ENCODE data around the gene MAMLD1. TPM values are rescaled to one million over a fixed set of nuclear protein-coding genes. Genes with fewer than 3 reads are reported as not detected.

MAMLD1 gene
- total and polyA plus RNA-seq, 4 donors, result 1.9 to 6.7 (median 2.8) TPM

DNA sequence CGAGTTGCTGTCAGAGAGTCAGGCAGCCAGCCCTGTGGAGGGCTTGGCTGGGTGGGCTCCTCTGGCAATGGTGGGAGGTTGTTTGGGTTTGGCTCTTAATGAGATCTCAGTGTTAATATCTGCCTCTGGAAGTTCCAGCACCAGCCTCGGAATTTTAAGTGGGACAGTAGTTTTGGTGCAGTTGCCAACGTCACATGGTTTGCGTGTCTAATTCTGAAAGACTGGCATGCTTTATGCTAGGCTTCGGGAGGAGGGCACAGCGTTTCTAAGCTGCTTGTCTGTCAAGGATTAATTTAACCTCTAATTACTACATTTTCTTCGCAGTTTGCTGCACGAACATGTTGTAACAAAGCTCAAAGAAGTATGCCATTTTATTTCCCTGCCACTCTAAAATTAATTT, 9.2 kb downstream of the MAMLD1 start:
- ATAC-seq (ENCODE audit: insufficient read depth, low FRiP score) (no peak), DNase-seq (no peak)
- 71 to 92% methylated on average over 8 of the region's 8 CpGs for WGBS, 2 donors
- no peak overlapping the region for H3K4me3 ChIP-seq
- H3K27ac ChIP-seq (ENCODE audit: low read depth in 1 of 2, low read length in 1 of 2), result no peak overlapping the region
- peaks cover 0 to 2% (median 0%) of the 10 kb centered on the region in 4 donors for H3K9me3 ChIP-seq (ENCODE audit: control insufficient read depth in 4 of 4, insufficient read depth in 3 of 4, low read length in 3 of 4)
- H3K4me1 ChIP-seq (ENCODE audit: control insufficient read depth in 5 of 5, insufficient read depth in 5 of 5, low read length in 5 of 5), result peaks cover 0 to 2% (median 0%) of the 10 kb centered on the region in 5 donors
- H3K27me3 ChIP-seq (ENCODE audit: control insufficient read depth in 3 of 3, insufficient read depth in 3 of 3, low read length in 2 of 3), result peaks cover 0 to 3% (median 0%) of the 10 kb centered on the region in 3 donors
- no peaks in the 10 kb centered on the region for H3K36me3 ChIP-seq (ENCODE audit: control insufficient read depth in 4 of 4, insufficient read depth in 4 of 4, low read length in 4 of 4)
- H3K9ac ChIP-seq (ENCODE audit: insufficient read depth in 1 of 2, low read length in 2 of 2), result no peak overlapping the region
- TF ChIP-seq, protein P1, sequence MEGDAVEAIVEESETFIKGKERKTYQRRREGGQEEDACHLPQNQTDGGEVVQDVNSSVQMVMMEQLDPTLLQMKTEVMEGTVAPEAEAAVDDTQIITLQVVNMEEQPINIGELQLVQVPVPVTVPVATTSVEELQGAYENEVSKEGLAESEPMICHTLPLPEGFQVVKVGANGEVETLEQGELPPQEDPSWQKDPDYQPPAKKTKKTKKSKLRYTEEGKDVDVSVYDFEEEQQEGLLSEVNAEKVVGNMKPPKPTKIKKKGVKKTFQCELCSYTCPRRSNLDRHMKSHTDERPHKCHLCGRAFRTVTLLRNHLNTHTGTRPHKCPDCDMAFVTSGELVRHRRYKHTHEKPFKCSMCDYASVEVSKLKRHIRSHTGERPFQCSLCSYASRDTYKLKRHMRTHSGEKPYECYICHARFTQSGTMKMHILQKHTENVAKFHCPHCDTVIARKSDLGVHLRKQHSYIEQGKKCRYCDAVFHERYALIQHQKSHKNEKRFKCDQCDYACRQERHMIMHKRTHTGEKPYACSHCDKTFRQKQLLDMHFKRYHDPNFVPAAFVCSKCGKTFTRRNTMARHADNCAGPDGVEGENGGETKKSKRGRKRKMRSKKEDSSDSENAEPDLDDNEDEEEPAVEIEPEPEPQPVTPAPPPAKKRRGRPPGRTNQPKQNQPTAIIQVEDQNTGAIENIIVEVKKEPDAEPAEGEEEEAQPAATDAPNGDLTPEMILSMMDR (IDR thresholded peaks at IDR 0.05; ENCODE audit: control extremely low read depth, extremely low read depth), result no peak

DNA sequence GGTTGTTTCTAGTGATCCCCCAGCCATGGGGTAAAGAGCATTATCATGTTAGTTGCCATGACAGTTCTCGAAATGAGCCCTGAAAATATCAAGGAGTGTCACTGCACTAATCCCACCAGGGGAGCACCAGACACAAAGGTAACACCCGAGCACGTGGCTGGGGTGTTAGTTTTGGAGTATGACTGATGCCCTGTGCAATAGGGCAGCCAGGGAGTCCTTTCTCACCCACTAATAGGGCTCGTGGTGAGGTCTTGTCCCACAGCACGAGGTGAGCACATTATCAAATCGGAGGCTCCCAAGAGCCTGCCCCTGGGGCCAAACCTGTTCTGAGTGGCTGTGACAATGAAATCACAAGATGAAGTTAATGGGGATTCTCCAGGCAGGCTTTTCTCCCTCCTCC, 9.6 kb downstream of the MAMLD1 start:
- WGBS, 2 donors, result 67 to 98% methylated on average over 5 to 6 of the region's 6 CpGs
- H3K27ac ChIP-seq (ENCODE audit: low read depth in 1 of 2, low read length in 1 of 2), result no peak overlapping the region
- TF ChIP-seq, protein P1 (IDR thresholded peaks at IDR 0.05; ENCODE audit: control extremely low read depth, extremely low read depth), result no peak

GRCh38 chrX:150375243-150375770, 12.2 kb downstream of the MAMLD1 start:
- H3K27me3 ChIP-seq (ENCODE audit: control insufficient read depth in 3 of 3, insufficient read depth in 3 of 3, low read length in 2 of 3), result peaks cover 0 to 3% (median 3%) of the 10 kb centered on the region in 3 donors
- no peak overlapping the region for H3K4me3 ChIP-seq
- peaks cover 0 to 2% (median 0%) of the 10 kb centered on the region in 5 donors for H3K4me1 ChIP-seq (ENCODE audit: control insufficient read depth in 5 of 5, insufficient read depth in 5 of 5, low read length in 5 of 5)
- no peak overlapping the region for H3K27ac ChIP-seq (ENCODE audit: low read depth in 1 of 2, low read length in 1 of 2)
- TF ChIP-seq, protein P1 (IDR thresholded peaks at IDR 0.05; ENCODE audit: control extremely low read depth, extremely low read depth), result no peak
- no peaks in the 10 kb centered on the region for H3K36me3 ChIP-seq (ENCODE audit: control insufficient read depth in 4 of 4, insufficient read depth in 4 of 4, low read length in 4 of 4)
- 58 to 91% methylated on average over 4 of the region's 4 CpGs for WGBS, 2 donors
- DNase-seq (no peak), ATAC-seq (ENCODE audit: insufficient read depth, low FRiP score) (no peak)
- H3K9ac ChIP-seq (ENCODE audit: insufficient read depth in 1 of 2, low read length in 2 of 2), result no peak overlapping the region
- peaks cover 0 to 2% (median 0%) of the 10 kb centered on the region in 4 donors for H3K9me3 ChIP-seq (ENCODE audit: control insufficient read depth in 4 of 4, insufficient read depth in 3 of 4, low read length in 3 of 4)

More for the DNA sequence above, 9.6 kb downstream of the MAMLD1 start:
- no peak for ATAC-seq (ENCODE audit: insufficient read depth, low FRiP score)
- H3K4me3 ChIP-seq, result no peak overlapping the region
- peaks cover 0 to 3% (median 0%) of the 10 kb centered on the region in 3 donors for H3K27me3 ChIP-seq (ENCODE audit: control insufficient read depth in 3 of 3, insufficient read depth in 3 of 3, low read length in 2 of 3)
- no peaks in the 10 kb centered on the region for H3K36me3 ChIP-seq (ENCODE audit: control insufficient read depth in 4 of 4, insufficient read depth in 4 of 4, low read length in 4 of 4)
- H3K9me3 ChIP-seq (ENCODE audit: control insufficient read depth in 4 of 4, insufficient read depth in 3 of 4, low read length in 3 of 4), result peaks cover 0 to 2% (median 0%) of the 10 kb centered on the region in 4 donors
- DNase-seq, result no peak
- peaks cover 0 to 2% (median 0%) of the 10 kb centered on the region in 5 donors for H3K4me1 ChIP-seq (ENCODE audit: control insufficient read depth in 5 of 5, insufficient read depth in 5 of 5, low read length in 5 of 5)
- no peak overlapping the region for H3K9ac ChIP-seq (ENCODE audit: insufficient read depth in 1 of 2, low read length in 2 of 2)

DNA sequence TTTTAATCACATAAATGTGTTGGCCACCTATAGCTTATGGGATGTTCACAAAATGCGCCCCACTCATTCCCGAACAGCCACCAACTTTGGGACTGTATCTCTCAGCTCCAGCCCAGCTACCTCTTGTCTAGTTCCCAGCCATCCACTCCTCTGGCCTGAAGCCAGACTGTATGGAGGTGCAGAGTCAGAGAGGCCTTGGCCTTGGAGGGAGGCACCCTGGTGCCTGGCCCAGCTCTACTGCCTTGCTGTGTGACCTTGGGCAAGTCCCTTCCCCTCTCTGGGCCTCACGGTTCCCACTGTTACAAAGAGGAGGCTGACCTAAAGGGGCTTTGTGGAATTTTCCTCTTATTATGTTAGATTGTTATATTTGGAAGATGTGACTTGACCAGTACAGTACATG, 13.9 kb downstream of the MAMLD1 start:
- H3K4me3 ChIP-seq, result no peak overlapping the region
- ATAC-seq (ENCODE audit: insufficient read depth, low FRiP score), result no peak
- 77 to 90% methylated on average over 3 of the region's 3 CpGs for WGBS, 2 donors

More for the DNA sequence above, 13.9 kb downstream of the MAMLD1 start:
- Histone ChIP-seq H3K27ac (ENCODE audit: low read depth in 1 of 2, low read length in 1 of 2) (no peak overlapping the region), H3K36me3 (ENCODE audit: control insufficient read depth in 4 of 4, insufficient read depth in 4 of 4, low read length in 4 of 4) (no peaks in the 10 kb centered on the region), H3K9ac (ENCODE audit: insufficient read depth in 1 of 2, low read length in 2 of 2) (no peak overlapping the region), H3K27me3 (ENCODE audit: control insufficient read depth in 3 of 3, insufficient read depth in 3 of 3, low read length in 2 of 3) (peaks cover 0 to 3% (median 3%) of the 10 kb centered on the region in 3 donors), H3K9me3 (ENCODE audit: control insufficient read depth in 4 of 4, insufficient read depth in 3 of 4, low read length in 3 of 4) (no peaks in the 10 kb centered on the region), H3K4me1 (ENCODE audit: control insufficient read depth in 5 of 5, insufficient read depth in 5 of 5, low read length in 5 of 5) (no peaks in the 10 kb centered on the region)
- no peak for DNase-seq
- TF ChIP-seq, protein P1 (IDR thresholded peaks at IDR 0.05; ENCODE audit: control extremely low read depth, extremely low read depth), result no peak

Data from lung (tissue), 12 donors.